GM19452 (cell line): ENCODE results near the gene PLXNB1.

Experiments
- ATAC-seq: cut with Tn5 transposase; IDR thresholded peaks from one replicate; pipeline ENCODE4 v1.9.1; 2021; ENCODE audit not compliant: unreplicated experiment

PLXNB1 gene

GRCh38 chr3:48372862-48373435 is 56.9 kb downstream of the PLXNB1 start:
- no peak for ATAC-seq

GRCh38 chr3:48372377-48372770 is 57.5 kb downstream of the PLXNB1 start:
- ATAC-seq: no peak

GRCh38 chr3:48371651-48372376 is 58.1 kb downstream of the PLXNB1 start, which contains the start of gene FBXW12:
Gene FBXW12, plus strand, starts transcription at chr3:48372219. Its CDS starts 549 bp downstream, at chr3:48372768.
- ATAC-seq: no peak

- ATAC-seq: no peak
Measured at GRCh38 chr3:48370333-48370713, 59.6 kb downstream of the PLXNB1 start.

- ATAC-seq: no peak
Measured at GRCh38 chr3:48369693-48370332, 60.1 kb downstream of the PLXNB1 start.

GRCh38 chr3:48367201-48367600 is 62.7 kb downstream of the PLXNB1 start:
- no peak for ATAC-seq

- ATAC-seq: no peak
Measured at GRCh38 chr3:48364840-48365239, 65.0 kb downstream of the PLXNB1 start.

GRCh38 chr3:48361928-48362327 is 68.0 kb downstream of the PLXNB1 start:
- ATAC-seq: no peak

- no peak for ATAC-seq
Measured at GRCh38 chr3:48356419-48356818, 73.5 kb downstream of the PLXNB1 start.

- no peak for ATAC-seq
Measured at GRCh38 chr3:48353987-48354386, 75.9 kb downstream of the PLXNB1 start.
